A549 (cell line): ENCODE data around the gene MARK3. TPM values are rescaled to one million over a fixed set of nuclear protein-coding genes. Genes with fewer than 3 reads are reported as not detected.

Experiments
- ATAC-seq, 2 experiments: fragments of 200-7000 bp in 1 of 2; fragments of >200 bp in 1 of 2; cut with Nextera tagmentation in 1 of 2; cut with Tn5 transposase in 1 of 2; 3 replicates each; pipeline versions ENCODE4 v1.8.0 to v1.9.1; 2018 to 2020; ENCODE audit warnings: mild to moderate bottlenecking in 1 of 2, moderate library complexity in 1 of 2
- CTCF ChIA-PET: fragments of 300-600 bp; sonication (Branson Sonifier 250); formaldehyde crosslinking; extraction: SDS; loops from one replicate; lab custom pipeline; 2021; ENCODE audit warnings: antibody characterized with exemption, inconsistent platforms; lab: Yijun Ruan, JAX
- POLR2A ChIA-PET: fragments of 350-600 bp; formaldehyde crosslinking; extraction: SDS; loops from one replicate; lab custom pipeline; 2021; ENCODE audit warnings: antibody characterized with exemption, inconsistent platforms; lab: Yijun Ruan, JAX
- DNase-seq, 2 experiments: peaks; one replicate each; pipeline versions ENCODE4 v3.0.0 to v3.0.0-alpha.2; 2011 to 2016; ENCODE audit warnings: low read depth in 1 of 2, low spot score in 1 of 2
- FAIRE-seq: peaks from 2 replicates; lab custom pipeline; 2011; peaks lifted over from hg19 to GRCh38; lab: Jason Lieb, UNC
- H3K27ac ChIP-seq, 2 experiments: fragments of >200 bp; sonication (Bioruptor Twin); formaldehyde crosslinking; 3 replicates each; pipeline ENCODE4 v1.5.1; 2016 to 2017
- H3K4me1 ChIP-seq: fragments of >200 bp; sonication (Bioruptor Twin); formaldehyde crosslinking; 3 replicates; pipeline ENCODE4 v1.6.1; 2016
- H3K4me2 ChIP-seq: fragments of >200 bp; sonication (Bioruptor Twin); formaldehyde crosslinking; 3 replicates; pipeline ENCODE4 v1.6.1; 2016
- H3K4me3 ChIP-seq: fragments of >200 bp; sonication (Bioruptor Twin); formaldehyde crosslinking; 3 replicates; pipeline ENCODE4 v1.5.1; 2016
- H3K9me3 ChIP-seq: fragments of >200 bp; sonication (Bioruptor Twin); formaldehyde crosslinking; 3 replicates; pipeline ENCODE4 v1.6.1; 2016
- CBX8 ChIP-seq: fragments of 200-600 bp; sonication (generic); IDR thresholded peaks from 2 replicates; pipeline ENCODE4 v1.6.1; 2016
- CHD2 ChIP-seq: fragments of 150-350 bp; IDR thresholded peaks from 2 replicates; pipeline ENCODE4 v1.6.1; 2014; ENCODE audit warnings: low read length; ENCODE audit not compliant: partially characterized antibody
- EHMT2 ChIP-seq: fragments of 200-600 bp; sonication (generic); IDR thresholded peaks from 2 replicates; pipeline ENCODE4 v1.6.1; 2016; ENCODE audit warnings: antibody characterized with exemption, low read depth, mild to moderate bottlenecking, moderate library complexity
- FOSB ChIP-seq: fragments of 250-450 bp; sonication (Bioruptor Pico); IDR thresholded peaks from 2 replicates; pipeline ENCODE4 v1.5.0; 2020; ENCODE audit warnings: mild to moderate bottlenecking, moderate library complexity
- FOSL2 ChIP-seq, 2 experiments: fragments of 450-650 bp in 1 of 2; fragments of >200 bp in 1 of 2; sonication (Bioruptor Twin) in 1 of 2; formaldehyde crosslinking; IDR thresholded peaks; 2 replicates each; pipeline versions ENCODE4 v1.5.0 to v1.6.1; 2016 to 2020; ENCODE audit warnings: mild to moderate bottlenecking in 1 of 2, moderate library complexity in 1 of 2
- GATA3 ChIP-seq: IDR thresholded peaks from 2 replicates; pipeline ENCODE4 v1.6.1; 2012; ENCODE audit warnings: borderline replicate concordance
- HDAC2 ChIP-seq: fragments of 200-600 bp; sonication (generic); IDR thresholded peaks from 2 replicates; pipeline ENCODE4 v1.6.1; 2016
- HOXA7 ChIP-seq: fragments of 250-450 bp; sonication (Bioruptor Pico); IDR thresholded peaks from 2 replicates; pipeline ENCODE4 v1.5.0; 2020; ENCODE audit warnings: mild to moderate bottlenecking, moderate library complexity
- HOXB5 ChIP-seq: fragments of 250-450 bp; sonication (Bioruptor Pico); IDR thresholded peaks from 2 replicates; pipeline ENCODE4 v1.5.0; 2020; ENCODE audit warnings: mild to moderate bottlenecking, moderate library complexity
- MYC ChIP-seq: IDR thresholded peaks from 2 replicates; pipeline ENCODE4 v1.6.1; 2012; ENCODE audit warnings: mild to moderate bottlenecking, inconsistent platforms, low read length, improper control_type of control experiment, borderline replicate concordance
- PHF8 ChIP-seq: fragments of 200-600 bp; sonication (generic); IDR thresholded peaks from 2 replicates; pipeline ENCODE4 v1.6.1; 2016; ENCODE audit warnings: low read depth, mild to moderate bottlenecking, antibody characterized with exemption, moderate library complexity, borderline replicate concordance
- POLR2AphosphoS2 ChIP-seq: conservative IDR thresholded peaks from 2 replicates; pipeline ENCODE4 v1.6.1; 2012; ENCODE audit warnings: low read length, improper control_type of control experiment, inconsistent platforms
- RARB ChIP-seq: fragments of 250-450 bp; sonication (Bioruptor Pico); IDR thresholded peaks from 2 replicates; pipeline ENCODE4 v1.8.0; 2021; ENCODE audit warnings: mild to moderate bottlenecking, moderate library complexity
- RNF2 ChIP-seq: fragments of 200-600 bp; sonication (generic); IDR thresholded peaks from 2 replicates; pipeline ENCODE4 v1.6.1; 2016; ENCODE audit warnings: low read depth, mild to moderate bottlenecking, antibody characterized with exemption, moderate library complexity, borderline replicate concordance
- SMC3 ChIP-seq: fragments of >200 bp; sonication (Bioruptor Twin); formaldehyde crosslinking; IDR thresholded peaks from 3 replicates; pipeline ENCODE4 v1.6.1; 2018; ENCODE audit warnings: inconsistent platforms
- SREBF2 ChIP-seq: fragments of 450-650 bp; IDR thresholded peaks from 2 replicates; pipeline ENCODE4 v1.6.1; 2014; ENCODE audit warnings: mild to moderate bottlenecking, moderate library complexity
- ZNF302 ChIP-seq: fragments of 250-450 bp; sonication (Bioruptor Pico); IDR thresholded peaks from 2 replicates; pipeline ENCODE4 v1.9.0; 2021; ENCODE audit warnings: inconsistent platforms, mild to moderate bottlenecking, moderate library complexity
- ZSCAN20 ChIP-seq: fragments of 250-450 bp; sonication (Bioruptor Pico); IDR thresholded peaks from 2 replicates; pipeline ENCODE4 v1.8.0; 2022; ENCODE audit warnings: mild to moderate bottlenecking, moderate library complexity
- WGBS: methylation state at CpG from one replicate; pipeline ENCODE4 v1.1.6; 2017; ENCODE audit errors: missing lambda C conversion rate; 5-methylcytosine and 5-hydroxymethylcytosine counted together
- polyA plus RNA-seq, 4 experiments: library from polyadenylated mRNA; depleted of rRNA in 3 of 4; stranded (reverse); fragments of >200 nt; fragmentation: RNase III in 1 of 4; extraction: RNeasy Plus Mini Kit Qiagen cat#74134 plus additional on column Dnase treatment in 1 of 4; gene quantifications; 2 replicates in 3 of 4; 3 replicates in 1 of 4; pipeline ENCODE4 v1.2.3, GENCODE V29; 2011 to 2017
- small RNA-seq, 6 experiments: library from RNA; depleted of rRNA; stranded (forward); fragments of <200 nt; gene quantifications; one replicate each; pipeline ENCODE3, GENCODE V24; 2012
- TF ChIP-seq, protein P1 (sequence below): fragments of >200 bp; sonication (Bioruptor Twin); formaldehyde crosslinking; IDR thresholded peaks from 3 replicates; pipeline ENCODE4 v1.6.1; 2016
- TF ChIP-seq, protein P2 (sequence below): IDR thresholded peaks from 2 replicates; pipeline ENCODE4 v1.6.1; 2012; ENCODE audit warnings: low read depth, borderline replicate concordance
- TF ChIP-seq, protein P3 (sequence below): fragments of 250-450 bp; sonication (Bioruptor Pico); IDR thresholded peaks from 2 replicates; pipeline ENCODE4 v1.5.0; 2020; ENCODE audit warnings: low read depth, mild to moderate bottlenecking, moderate library complexity
- TF ChIP-seq, protein P4 (sequence below): fragments of 150-350 bp; IDR thresholded peaks from 2 replicates; pipeline ENCODE4 v1.6.1; 2014; ENCODE audit warnings: low read depth, mild to moderate bottlenecking, low read length

Gene MARK3
- polyA plus RNA-seq, 2 of the 4 experiments (the other 2 are of a cell fraction): 59.7 to 97.6 TPM

DNA sequence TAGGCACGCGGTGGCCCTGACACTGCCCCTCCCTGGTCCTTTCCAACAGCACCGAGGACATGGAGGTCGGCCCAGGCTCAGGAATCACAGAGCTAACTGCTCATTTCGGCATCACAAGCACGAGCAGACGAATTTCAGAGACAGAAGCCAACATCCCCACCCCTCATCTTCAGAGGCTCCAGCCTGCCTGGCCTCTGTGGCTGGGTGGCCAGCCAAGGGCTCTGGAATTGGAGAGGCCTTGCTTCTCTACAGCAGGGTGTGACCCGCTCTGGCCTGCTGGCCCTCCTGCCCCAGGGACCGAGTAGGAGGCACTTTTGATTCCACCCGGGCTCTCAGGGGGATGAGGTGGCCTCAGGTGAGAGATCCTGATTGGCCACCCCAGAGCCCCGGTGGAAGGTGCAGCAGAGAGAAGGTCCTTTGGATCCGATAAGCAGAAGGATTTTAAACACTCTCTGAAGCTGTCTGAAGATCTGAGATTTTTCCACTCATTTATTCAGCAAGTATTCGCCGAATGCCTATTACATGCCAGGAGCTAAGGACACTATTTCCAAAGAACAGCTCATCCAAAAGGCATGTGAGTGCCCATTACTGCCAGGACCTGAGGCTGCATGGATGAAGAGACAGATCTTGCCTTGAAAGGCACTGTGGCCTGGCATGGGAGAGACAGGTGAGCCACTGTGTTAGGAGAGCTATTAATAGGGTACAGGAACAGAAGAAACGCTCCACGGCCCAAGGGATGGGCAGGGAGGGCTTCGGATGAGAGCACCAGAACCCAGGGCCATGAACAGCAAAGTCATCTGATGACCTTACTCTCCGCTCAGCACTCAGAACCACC, 167.0 kb downstream of the MARK3 start:
- ChIA-PET CTCF (interaction anchor here (0.6 to 28.8 kb wide), 7 partner anchors 9 to 447 kb away, joined by 3 to 489 read pairs (median 4); partner anchors contain the start of genes BAG5 and CKB), POLR2A (interaction anchor here (0.8 to 1.5 kb wide), 2 partner anchors 9 to 31 kb away, joined by 3 to 10 read pairs; partner anchors contain the start of gene BAG5)
- no peak overlapping the region for H3K4me3 ChIP-seq
- TF ChIP-seq CBX8 (no peak), SREBF2 (no peak), FOSB (CRISPR knock-in tag) (no peak), HOXB5 (CRISPR knock-in tag) (no peak), ZNF302 (no peak), RARB (no peak), CHD2 (no peak), HDAC2 (no peak), ZSCAN20 (CRISPR knock-in tag) (no peak), GATA3 (no peak), PHF8 (no peak)
- TF ChIP-seq, protein P1, sequence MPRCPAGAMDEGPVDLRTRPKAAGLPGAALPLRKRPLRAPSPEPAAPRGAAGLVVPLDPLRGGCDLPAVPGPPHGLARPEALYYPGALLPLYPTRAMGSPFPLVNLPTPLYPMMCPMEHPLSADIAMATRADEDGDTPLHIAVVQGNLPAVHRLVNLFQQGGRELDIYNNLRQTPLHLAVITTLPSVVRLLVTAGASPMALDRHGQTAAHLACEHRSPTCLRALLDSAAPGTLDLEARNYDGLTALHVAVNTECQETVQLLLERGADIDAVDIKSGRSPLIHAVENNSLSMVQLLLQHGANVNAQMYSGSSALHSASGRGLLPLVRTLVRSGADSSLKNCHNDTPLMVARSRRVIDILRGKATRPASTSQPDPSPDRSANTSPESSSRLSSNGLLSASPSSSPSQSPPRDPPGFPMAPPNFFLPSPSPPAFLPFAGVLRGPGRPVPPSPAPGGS: no peak
- TF ChIP-seq, protein P2, sequence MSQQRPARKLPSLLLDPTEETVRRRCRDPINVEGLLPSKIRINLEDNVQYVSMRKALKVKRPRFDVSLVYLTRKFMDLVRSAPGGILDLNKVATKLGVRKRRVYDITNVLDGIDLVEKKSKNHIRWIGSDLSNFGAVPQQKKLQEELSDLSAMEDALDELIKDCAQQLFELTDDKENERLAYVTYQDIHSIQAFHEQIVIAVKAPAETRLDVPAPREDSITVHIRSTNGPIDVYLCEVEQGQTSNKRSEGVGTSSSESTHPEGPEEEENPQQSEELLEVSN: no peak
- TF ChIP-seq, protein P3, sequence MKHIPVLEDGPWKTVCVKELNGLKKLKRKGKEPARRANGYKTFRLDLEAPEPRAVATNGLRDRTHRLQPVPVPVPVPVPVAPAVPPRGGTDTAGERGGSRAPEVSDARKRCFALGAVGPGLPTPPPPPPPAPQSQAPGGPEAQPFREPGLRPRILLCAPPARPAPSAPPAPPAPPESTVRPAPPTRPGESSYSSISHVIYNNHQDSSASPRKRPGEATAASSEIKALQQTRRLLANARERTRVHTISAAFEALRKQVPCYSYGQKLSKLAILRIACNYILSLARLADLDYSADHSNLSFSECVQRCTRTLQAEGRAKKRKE: no peak
- peaks cover 14% of the 10 kb centered on the region; the same call in 2 of the 3 replicates for H3K4me1 ChIP-seq
- FAIRE-seq: no peak
- H3K27ac ChIP-seq: peak overlapping the region in 1 of 2 experiments; percentile 19; a peak in 3 of 6 replicates
- ATAC-seq: peak; percentile 9 to 19; a peak in 3 of 6 replicates
- peak overlapping the region; percentile 30; the same call in 2 of the 3 replicates for H3K4me2 ChIP-seq
- 78% methylated on average over 15 of the region's 18 CpGs for WGBS
- no peak for DNase-seq
- no peaks in the 10 kb centered on the region for H3K9me3 ChIP-seq

DNA sequence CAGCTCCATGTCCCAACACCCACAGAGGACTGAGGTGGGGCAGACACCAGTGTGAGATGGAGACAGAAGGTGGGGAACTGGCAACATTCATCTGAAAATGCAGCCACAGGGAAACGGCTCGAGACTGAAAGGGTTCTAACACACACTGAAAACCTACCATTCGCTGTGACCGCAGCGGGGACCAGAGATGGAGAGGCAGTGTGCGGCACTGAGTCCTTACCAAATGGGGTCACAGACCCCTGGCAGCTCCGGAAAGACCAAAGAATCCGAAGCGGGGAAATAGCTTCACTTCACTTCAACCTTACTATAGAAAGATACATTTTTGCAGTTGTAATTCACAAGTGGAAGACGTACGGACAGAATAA, 167.6 kb downstream of the MARK3 start:
- DNase-seq (no peak), FAIRE-seq (no peak), ATAC-seq (no peak)
- CTCF ChIA-PET: interaction anchor here (0.6 to 28.8 kb wide), 5 partner anchors 9 to 351 kb away, joined by 4 to 489 read pairs (median 6); partner anchors contain the start of genes BAG5 and CKB
- 92% methylated on average over 11 of the region's 11 CpGs for WGBS
- POLR2A ChIA-PET: interaction anchor here (0.8 to 1.5 kb wide), 2 partner anchors 9 to 31 kb away, joined by 3 to 10 read pairs; partner anchors contain the start of gene BAG5
- Histone ChIP-seq H3K4me3 (no peak overlapping the region), H3K4me1 (peaks cover 14% of the 10 kb centered on the region; the same call in 2 of the 3 replicates), H3K27ac (no peak overlapping the region), H3K9me3 (no peaks in the 10 kb centered on the region), H3K4me2 (peak overlapping the region; percentile 30; the same call in 1 of the 3 replicates)
- no peak for TF ChIP-seq ZNF302
- no peak for TF ChIP-seq FOSB (CRISPR knock-in tag)
- TF ChIP-seq HOXA7: no peak
- no peak for TF ChIP-seq EHMT2
- no peak for TF ChIP-seq RARB
- TF ChIP-seq, protein P4, sequence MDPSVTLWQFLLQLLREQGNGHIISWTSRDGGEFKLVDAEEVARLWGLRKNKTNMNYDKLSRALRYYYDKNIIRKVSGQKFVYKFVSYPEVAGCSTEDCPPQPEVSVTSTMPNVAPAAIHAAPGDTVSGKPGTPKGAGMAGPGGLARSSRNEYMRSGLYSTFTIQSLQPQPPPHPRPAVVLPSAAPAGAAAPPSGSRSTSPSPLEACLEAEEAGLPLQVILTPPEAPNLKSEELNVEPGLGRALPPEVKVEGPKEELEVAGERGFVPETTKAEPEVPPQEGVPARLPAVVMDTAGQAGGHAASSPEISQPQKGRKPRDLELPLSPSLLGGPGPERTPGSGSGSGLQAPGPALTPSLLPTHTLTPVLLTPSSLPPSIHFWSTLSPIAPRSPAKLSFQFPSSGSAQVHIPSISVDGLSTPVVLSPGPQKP: no peak
- TF ChIP-seq RNF2: no peak
- TF ChIP-seq POLR2AphosphoS2: no peak
- no peak for TF ChIP-seq MYC
- TF ChIP-seq SMC3: no peak
- no peak for TF ChIP-seq FOSL2 (IDR thresholded peaks at IDR 0.05)
- no peak for TF ChIP-seq FOSL2 (CRISPR knock-in tag; IDR thresholded peaks at IDR 0.05)
- no peak for TF ChIP-seq ZSCAN20 (CRISPR knock-in tag)

Small RNA genes lying within 50 kb of the gene (small RNA-seq; reads per million reads assigned to genes)
- gene RNU7-160P: 0 reads per million in 6 experiments
- gene SNORA28: 39.5 to 2,225 (median 133) reads per million in 6 experiments

Other genes starting within 250 kb of the MARK3 start
- 509 and 591 TPM in 2 replicates for gene EIF5, start 51.2 kb upstream of the MARK3 start, polyA plus RNA-seq (2011; rRNA removed)
- 276 to 288 TPM (median 281 TPM) in 3 replicates for gene EIF5, start 51.2 kb upstream of the MARK3 start, polyA plus RNA-seq (2017; fragmentation: RNase III; extraction: RNeasy Plus Mini Kit Qiagen cat#74134 plus additional on column Dnase treatment)
- gene CKB, start 137.4 kb downstream of the MARK3 start, polyA plus RNA-seq (2011; rRNA removed): 39.4 and 52.3 TPM in 2 replicates
- 63.6 to 79.8 TPM (median 72.0 TPM) in 3 replicates for gene CKB, start 137.4 kb downstream of the MARK3 start, polyA plus RNA-seq (2017; fragmentation: RNase III; extraction: RNeasy Plus Mini Kit Qiagen cat#74134 plus additional on column Dnase treatment)
- gene TRMT61A, start 143.8 kb downstream of the MARK3 start, polyA plus RNA-seq (2011; rRNA removed): 8.3 TPM in 2 replicates
- 19.3 to 20.5 TPM (median 19.4 TPM) in 3 replicates for gene TRMT61A, start 143.8 kb downstream of the MARK3 start, polyA plus RNA-seq (2017; fragmentation: RNase III; extraction: RNeasy Plus Mini Kit Qiagen cat#74134 plus additional on column Dnase treatment)
- 20.4 and 20.8 TPM in 2 replicates for gene BAG5, start 177.2 kb downstream of the MARK3 start, polyA plus RNA-seq (2011; rRNA removed)
- gene BAG5, start 177.2 kb downstream of the MARK3 start, polyA plus RNA-seq (2017; fragmentation: RNase III; extraction: RNeasy Plus Mini Kit Qiagen cat#74134 plus additional on column Dnase treatment): 23.8 to 25.4 TPM (median 24.8 TPM) in 3 replicates
- 23.2 and 29.8 TPM in 2 replicates for gene COA8, start 177.5 kb downstream of the MARK3 start, polyA plus RNA-seq (2011; rRNA removed)
- 32.1 to 38.2 TPM (median 34.9 TPM) in 3 replicates for gene COA8, start 177.5 kb downstream of the MARK3 start, polyA plus RNA-seq (2017; fragmentation: RNase III; extraction: RNeasy Plus Mini Kit Qiagen cat#74134 plus additional on column Dnase treatment)
- 106 and 150 TPM in 2 replicates for gene KLC1, start 243.8 kb downstream of the MARK3 start, polyA plus RNA-seq (2011; rRNA removed)
- 74.8 to 82.9 TPM (median 81.8 TPM) in 3 replicates for gene KLC1, start 243.8 kb downstream of the MARK3 start, polyA plus RNA-seq (2017; fragmentation: RNase III; extraction: RNeasy Plus Mini Kit Qiagen cat#74134 plus additional on column Dnase treatment)